ENCODE measurements around the gene LRRC40.
"Not testable (repeated sequence)": the region's sequence is repeated elsewhere in the genome, so short reads cannot be mapped to it uniquely, and the experiment has no call there.

Gene LRRC40

DNA sequence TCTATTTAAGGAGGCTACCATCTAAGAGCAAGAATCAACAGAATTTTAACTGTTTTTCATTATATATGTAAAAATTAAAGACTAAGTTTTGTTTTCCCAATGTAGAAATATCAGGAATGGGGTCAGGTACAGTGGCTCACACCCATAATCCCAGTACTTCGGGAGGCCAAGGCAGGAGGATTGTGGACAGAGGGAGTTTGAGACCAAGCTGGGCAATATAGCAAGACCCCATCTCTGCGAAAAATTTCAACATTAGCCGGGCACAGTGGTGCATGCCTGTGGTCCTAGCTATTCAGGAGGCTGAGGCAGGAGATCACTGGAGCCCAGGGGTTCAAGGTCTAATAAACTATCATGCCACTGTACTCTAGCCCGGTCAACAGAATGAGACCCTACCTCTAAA is 5.3 kb downstream of the LRRC40 start:
- DNase-seq = no peak

DNA sequence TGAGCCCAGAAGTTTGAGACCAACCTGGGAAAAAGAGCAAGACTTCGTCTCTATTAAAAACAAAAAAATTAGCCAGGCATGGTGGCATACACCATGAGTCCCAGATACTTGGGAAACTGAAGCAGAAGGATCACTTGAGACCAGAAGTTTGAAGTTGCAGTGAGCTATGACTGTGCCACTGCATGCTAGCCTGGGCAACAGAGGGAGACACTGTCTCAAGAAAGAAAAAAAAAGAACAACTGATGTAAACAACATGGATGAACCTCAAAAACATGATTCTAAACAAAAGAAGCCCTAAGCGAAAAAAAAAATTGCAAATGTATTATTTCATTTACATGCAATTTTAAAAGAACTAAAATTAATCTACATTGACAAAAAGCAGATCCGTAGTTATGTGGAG is 9.0 kb downstream of the LRRC40 start:
- DNase-seq = no peak

GRCh38 chr1:70195342-70195741 is 10.0 kb downstream of the LRRC40 start:
- no peak for DNase-seq

DNA sequence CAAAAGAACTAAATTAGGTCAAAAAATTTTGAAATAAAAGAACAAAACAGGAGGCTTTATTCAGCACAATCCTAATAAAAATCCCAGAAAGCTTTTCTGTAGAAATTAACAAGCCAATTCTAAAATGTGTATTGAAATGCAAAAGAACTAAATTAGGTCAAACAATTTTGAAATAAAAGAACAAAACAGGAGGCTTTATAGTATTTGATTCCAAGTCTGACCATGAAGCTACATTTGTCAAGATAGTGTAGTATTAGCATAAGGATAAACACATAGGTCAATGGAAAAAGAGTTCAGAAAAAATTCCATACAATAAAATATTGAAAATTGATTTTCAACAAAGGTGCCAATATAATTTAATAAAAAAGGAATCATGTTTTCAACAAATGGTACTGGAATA is 10.8 kb downstream of the LRRC40 start:
- no peak for DNase-seq

DNA sequence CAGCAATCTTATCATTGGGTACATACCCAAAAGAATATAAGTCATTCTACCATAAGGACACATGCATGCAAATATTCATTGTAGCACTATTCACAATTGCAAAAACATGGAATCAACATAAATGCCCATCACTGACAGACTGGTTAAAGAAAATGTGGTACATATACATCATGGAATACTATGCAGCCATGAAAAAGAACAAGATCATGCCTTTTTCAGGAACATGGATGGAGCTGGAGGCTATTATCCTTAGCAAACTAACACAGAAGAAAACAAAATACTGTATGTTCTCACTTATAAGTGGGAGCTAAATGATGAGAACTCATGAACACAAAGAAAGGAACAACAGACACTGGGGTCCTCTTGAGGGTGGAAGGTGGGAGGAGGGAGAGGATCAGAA is 12.9 kb downstream of the LRRC40 start:
- not testable (repeated sequence) for DNase-seq

DNA sequence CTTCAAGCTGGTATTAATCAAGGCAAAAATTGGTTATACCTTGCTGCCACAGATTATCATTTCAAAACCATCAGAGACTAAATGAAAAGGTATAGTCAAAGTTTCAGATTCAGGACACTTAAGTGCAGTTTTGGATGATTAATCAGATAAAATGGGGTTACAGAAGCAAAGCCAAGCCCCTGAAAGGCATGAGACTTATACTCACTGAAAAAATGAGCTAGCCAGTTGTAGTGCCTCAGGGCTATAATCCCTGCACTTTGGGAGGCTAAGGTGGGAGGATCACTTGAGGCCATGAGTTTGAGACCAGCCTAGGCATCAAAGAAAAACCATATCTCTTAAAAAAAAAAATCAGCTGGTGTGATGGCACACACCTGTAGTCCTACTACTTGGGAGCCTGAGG is 15.2 kb downstream of the LRRC40 start:
- no peak for DNase-seq

DNA sequence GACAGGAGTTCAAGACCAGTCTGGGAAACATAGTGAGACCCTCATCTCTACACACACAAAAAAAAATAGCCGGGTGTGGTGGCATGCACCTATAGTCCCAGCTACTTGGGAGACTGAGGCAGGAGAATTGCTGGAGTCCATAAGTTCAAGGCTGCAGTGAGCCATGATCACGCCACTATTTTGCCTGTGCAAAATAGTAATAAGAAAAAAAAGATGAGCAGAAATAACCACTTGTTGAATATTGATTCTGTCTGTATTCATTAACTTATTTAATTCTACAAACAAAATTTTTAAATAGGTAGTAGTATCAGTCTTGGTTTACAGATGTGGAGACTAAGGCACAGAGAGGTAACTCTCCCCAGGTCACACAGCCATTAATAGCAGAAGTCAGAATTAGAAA is 16.9 kb downstream of the LRRC40 start:
- DNase-seq = no peak

DNA sequence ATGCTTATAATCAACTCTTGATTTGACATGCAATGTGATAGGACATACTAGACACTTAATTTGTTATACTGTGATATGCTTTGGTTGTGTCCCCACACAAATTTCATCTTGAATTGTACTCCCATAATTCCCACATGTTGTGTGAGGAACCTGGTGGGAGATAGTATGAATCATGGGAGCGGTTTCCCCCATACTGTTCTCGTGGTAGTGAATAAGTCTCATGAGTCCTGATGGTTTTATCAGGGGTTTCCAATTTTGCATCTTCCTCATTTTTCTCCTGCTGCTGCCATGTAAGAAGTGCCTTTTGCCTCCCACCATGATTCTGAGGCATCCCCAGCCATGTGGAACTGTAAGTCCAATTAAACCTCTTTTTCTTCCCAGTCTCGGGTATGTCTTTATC is 20.2 kb downstream of the LRRC40 start:
- DNase-seq = not testable (repeated sequence)

DNA sequence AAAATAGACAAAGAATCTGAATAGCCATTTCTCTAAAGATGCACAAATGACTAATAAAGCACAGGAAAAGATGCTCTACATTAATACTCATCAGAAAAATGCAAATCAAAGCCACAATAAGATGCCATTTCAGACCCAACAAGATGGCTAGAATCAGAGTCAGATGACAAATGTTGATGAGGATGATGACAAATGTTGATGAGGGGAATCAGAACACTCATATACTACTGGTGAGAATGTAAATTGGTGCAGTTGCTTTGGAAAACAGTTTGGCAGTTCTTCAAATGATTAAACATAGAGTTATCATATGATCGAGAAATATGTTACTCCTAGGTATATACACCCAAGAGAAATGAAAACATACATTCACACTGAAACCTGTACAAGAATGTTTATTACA is 33.9 kb downstream of the LRRC40 start:
- DNase-seq = no peak

DNA sequence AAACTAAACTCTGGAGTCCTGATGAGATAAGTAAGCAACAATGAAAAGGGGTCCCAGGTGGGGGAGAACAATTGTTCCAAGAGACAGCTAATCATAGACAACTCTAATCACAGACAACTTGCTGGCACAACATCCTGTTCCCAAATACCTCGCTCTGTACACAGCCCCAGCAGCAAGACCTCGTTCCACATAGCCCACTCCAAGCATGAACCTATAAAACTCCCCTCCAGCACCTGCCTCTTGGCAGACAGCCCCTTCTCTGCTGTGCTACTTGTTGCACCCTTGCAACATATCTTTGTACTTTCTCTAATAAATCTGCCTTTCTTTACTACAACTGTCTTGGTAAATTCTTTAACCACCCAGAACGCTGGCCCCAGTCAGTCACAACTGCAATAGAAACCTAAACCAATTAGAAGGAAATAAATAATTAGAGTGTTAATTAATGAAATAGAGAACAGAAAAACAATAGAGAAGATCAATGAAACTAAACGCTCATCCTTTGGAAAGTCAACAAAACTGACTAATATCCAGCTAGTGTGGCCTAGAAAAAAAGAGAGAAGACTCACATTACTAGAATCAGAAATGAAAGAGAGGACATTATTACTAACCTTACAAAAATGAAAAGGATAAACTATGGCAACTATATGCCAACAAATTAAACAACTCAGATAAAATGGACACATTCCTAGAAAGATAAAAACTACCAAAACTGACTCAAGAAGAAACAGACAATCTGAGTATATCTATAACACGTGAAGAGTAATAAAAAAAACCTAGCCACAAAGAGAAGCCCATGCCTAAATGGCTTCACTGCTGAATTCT is 36.1 kb downstream of the LRRC40 start:
- DNase-seq = no peak

DNA sequence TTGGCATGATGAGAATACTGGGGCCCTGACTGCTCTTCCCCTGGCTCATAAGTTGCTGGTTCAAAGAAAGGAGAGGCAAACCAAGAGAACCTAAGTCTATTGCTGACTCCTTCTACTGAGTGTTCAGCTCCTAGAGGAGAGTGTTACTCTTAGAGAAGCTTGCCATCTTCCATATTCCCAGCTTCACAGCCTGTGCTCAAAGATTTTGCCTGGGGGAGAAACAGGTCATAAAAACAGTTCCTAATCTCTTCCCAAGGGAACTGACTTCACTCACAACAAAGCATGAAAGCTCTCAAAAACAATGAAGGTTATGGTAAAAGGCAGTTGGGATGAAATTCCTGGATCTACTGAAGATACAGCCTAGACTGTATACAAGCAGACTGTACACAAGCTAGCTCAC is 37.1 kb downstream of the LRRC40 start:
- DNase-seq = no peak

- no peak for DNase-seq
Measured at GRCh38 chr1:70164350-70164749, 41.0 kb downstream of the LRRC40 start.

- DNase-seq = no peak
Measured at GRCh38 chr1:70156529-70157120, 48.8 kb downstream of the LRRC40 start.

DNA sequence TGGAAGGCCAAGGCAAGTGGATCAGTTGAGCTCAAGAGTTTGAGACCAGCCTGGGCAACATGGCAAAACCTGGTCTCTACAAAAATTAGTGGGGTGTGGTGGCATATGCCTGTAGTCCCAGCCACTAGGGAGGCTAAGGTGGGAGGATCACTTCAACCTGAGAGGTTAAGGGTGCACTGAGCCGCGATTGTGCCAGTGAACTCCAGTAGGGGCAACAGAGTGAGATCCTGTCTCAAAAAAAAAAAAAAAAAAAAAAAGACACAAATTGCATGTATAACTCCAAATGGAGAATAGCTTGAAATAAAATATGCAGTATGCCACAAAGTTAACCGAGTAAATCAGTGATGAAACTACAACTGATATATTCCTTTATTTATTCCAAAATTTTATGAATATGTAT is 51.6 kb downstream of the LRRC40 start:
- no peak for DNase-seq

GRCh38 chr1:70150444-70150843 is 54.9 kb downstream of the LRRC40 start:
- no peak for DNase-seq

- DNase-seq = no peak
Measured at GRCh38 chr1:70146488-70146887, 58.9 kb downstream of the LRRC40 start.

DNA sequence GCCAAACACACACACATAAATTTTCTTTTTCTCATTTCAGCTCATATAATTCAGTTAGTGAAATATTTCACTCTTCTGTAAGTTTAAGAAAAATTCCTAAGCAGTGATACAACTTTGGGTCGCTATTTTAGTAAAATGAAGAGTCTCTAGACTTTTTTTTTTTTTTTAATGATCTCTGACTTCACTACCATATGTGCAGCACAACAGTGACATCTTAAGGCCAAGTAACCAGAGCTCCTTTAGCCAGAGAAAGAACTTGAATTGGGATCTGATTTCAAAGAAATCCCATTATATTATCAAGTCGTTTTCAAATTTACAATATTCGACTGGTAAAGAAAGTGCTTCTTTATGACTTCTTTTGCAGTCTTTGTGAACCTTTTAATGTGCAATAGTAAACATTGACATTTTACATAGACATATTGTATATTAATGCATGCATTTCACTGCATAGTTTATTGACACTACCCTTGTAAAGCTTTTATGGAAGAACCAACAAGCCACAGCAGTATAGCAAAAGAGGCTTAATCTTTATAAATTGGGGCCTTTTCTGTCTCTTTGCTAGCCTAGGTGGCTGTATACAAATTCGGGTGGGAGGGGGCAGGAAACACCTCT is 62.2 kb downstream of the LRRC40 start:
- no peak for DNase-seq

GRCh38 chr1:70142075-70142474 is 63.3 kb downstream of the LRRC40 start:
- no peak for DNase-seq

- DNase-seq = no peak
Measured at GRCh38 chr1:70140894-70141293, 64.5 kb downstream of the LRRC40 start.

DNA sequence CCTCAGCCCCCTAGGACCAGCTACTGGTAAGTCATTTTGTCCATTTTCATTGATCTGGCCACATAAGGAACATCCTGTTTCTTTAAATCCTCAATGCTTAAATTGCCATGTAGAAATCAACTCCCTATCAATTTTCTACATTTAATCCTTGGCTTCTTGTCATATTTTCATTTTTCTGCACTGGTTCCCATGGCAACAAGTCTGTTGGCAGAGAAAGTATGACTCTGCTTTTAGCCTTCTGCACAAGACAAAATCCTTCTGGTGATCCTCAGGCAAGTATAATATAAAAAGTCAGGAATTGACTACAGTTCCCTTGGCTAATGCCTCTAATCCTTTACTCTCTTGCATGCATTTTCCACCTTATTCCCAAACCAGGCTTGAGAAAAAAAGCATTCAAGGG is 65.0 kb downstream of the LRRC40 start:
- no peak for DNase-seq

DNA sequence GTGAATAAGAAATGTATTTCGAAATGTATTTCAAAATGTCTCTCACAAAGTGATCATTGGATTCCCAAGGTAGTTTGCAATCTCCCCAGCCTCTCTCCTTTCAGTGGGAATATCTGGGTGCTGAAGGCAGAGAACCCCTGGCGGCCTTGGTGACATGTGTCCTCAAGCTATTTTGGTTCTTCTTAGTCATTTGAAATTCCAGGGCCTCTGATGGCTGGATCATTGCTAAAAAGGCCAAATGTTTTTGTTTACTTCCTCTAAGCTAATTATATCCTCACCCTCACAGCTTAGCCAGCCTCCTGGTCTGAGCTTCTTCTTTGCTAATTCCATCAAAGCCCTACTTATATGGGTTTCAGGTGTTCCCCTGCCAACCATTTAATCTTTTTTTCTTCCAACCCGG is 71.2 kb downstream of the LRRC40 start:
- DNase-seq = no peak

DNA sequence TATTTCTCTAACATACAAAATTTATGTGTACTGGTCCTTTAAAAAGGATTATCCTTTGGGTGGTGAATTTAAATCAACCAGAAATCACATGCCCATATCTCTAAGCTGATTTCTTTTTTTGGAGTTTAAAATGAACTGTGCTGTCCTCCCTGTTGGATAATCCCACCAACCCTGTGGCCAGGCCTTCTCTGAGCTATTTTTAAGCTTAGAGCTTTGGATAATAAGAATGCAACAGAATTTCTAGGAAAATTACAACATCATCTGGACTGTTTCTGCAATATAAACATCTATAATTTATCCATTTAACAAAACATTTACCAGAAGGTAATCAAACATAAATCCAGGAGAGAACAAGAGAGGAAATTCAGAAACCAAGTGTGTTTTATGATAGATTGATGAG is 88.3 kb downstream of the LRRC40 start:
- DNase-seq = no peak

- no peak for DNase-seq
Measured at GRCh38 chr1:70115315-70115714, 90.1 kb downstream of the LRRC40 start.

DNA sequence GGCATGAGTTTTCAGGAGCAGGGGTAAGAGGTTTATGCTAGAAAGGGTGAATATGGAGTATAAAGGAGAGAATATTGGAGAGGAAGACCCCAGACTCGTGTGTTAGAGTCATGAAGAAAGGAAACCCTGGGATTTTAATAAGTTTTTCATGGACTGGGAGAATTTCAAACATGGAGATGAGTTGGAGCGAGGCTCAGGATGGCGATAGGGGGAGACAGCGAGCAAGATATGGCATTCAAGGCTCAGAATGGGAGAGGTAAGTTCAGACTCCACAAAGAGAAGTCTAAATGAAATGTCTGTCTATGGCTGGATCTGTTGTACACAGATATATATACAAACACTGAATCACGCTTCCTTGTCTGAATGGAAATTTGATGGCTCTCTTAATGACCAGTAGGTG is 92.5 kb downstream of the LRRC40 start:
- DNase-seq = no peak
